ENCODE results near the gene ABCB11.

GRCh38 chr2:168944065-168944464 lies 87.1 kb downstream of the ABCB11 start:
- TF ChIP-seq CTCF (IDR thresholded peaks at IDR 0.05; ENCODE audit: insufficient read depth, low read length) (no peak), GABPA (IDR thresholded peaks at IDR 0.05; ENCODE audit: low read depth) (no peak), POLR2AphosphoS5 (IDR thresholded peaks at IDR 0.05; ENCODE audit: low read depth) (no peak), SPI1 (IDR thresholded peaks at IDR 0.05; ENCODE audit: borderline replicate concordance, low read depth) (no peak), REST (IDR thresholded peaks at IDR 0.05; ENCODE audit: insufficient replicate concordance, low read depth) (no peak)
